Measurements from ENCODE around the gene COA7. TPM values are rescaled to one million over a fixed set of nuclear protein-coding genes. Genes with fewer than 3 reads are reported as not detected.
A peak's percentile ranks its signal among the peaks of the same experiment; 100 is the strongest.

Gene COA7
- total RNA-seq, 1 donor from 2014 or later, result 16.5 TPM

GRCh38 chr1:52667984-52668383 is 30.2 kb downstream of the COA7 start:
- Mint-ChIP-seq H3K9me3 (ENCODE audit: low read depth) (no peaks in the 10 kb centered on the region), H3K36me3 (ENCODE audit: insufficient read depth) (no peaks in the 10 kb centered on the region), H3K27me3 (no peaks in the 10 kb centered on the region), H3K4me1 (ENCODE audit: low read depth) (peaks cover 4% of the 10 kb centered on the region), H3K27ac (no peak overlapping the region), H3K4me3 (ENCODE audit: low read depth) (no peak overlapping the region)
- TF ChIP-seq CTCF (IDR thresholded peaks at IDR 0.05; ENCODE audit: unreplicated experiment), result no peak
- DNase-seq (ENCODE audit: low spot score, unreplicated experiment), result no peak

- no peak for TF ChIP-seq CTCF (IDR thresholded peaks at IDR 0.05; ENCODE audit: unreplicated experiment)
- H3K36me3 Mint-ChIP-seq (ENCODE audit: insufficient read depth), result no peaks in the 10 kb centered on the region
- H3K4me1 Mint-ChIP-seq (ENCODE audit: low read depth), result peaks cover 8% of the 10 kb centered on the region
- H3K9me3 Mint-ChIP-seq (ENCODE audit: low read depth), result no peaks in the 10 kb centered on the region
- no peaks in the 10 kb centered on the region for H3K27me3 Mint-ChIP-seq
- H3K27ac Mint-ChIP-seq, result no peak overlapping the region
- no peak overlapping the region for H3K4me3 Mint-ChIP-seq (ENCODE audit: low read depth)
- no peak for DNase-seq (ENCODE audit: low spot score, unreplicated experiment)
Observed at GRCh38 chr1:52667290-52667689, 30.9 kb downstream of the COA7 start.

- H3K27ac Mint-ChIP-seq, result no peak overlapping the region
Observed at GRCh38 chr1:52665006-52665941, 32.9 kb downstream of the COA7 start.

GRCh38 chr1:52663716-52664115 is 34.4 kb downstream of the COA7 start:
- Mint-ChIP-seq H3K36me3 (ENCODE audit: insufficient read depth) (no peaks in the 10 kb centered on the region), H3K4me3 (ENCODE audit: low read depth) (no peak overlapping the region), H3K4me1 (ENCODE audit: low read depth) (peaks cover 14% of the 10 kb centered on the region), H3K27me3 (no peaks in the 10 kb centered on the region), H3K9me3 (ENCODE audit: low read depth) (no peaks in the 10 kb centered on the region), H3K27ac (no peak overlapping the region)
- no peak for TF ChIP-seq CTCF (IDR thresholded peaks at IDR 0.05; ENCODE audit: unreplicated experiment)
- DNase-seq (ENCODE audit: low spot score, unreplicated experiment), result no peak

More at GRCh38 chr1:52665006-52665941, 32.9 kb downstream of the COA7 start:
- no peak for DNase-seq (ENCODE audit: low spot score, unreplicated experiment)
- Mint-ChIP-seq H3K9me3 (ENCODE audit: low read depth) (no peaks in the 10 kb centered on the region), H3K36me3 (ENCODE audit: insufficient read depth) (no peaks in the 10 kb centered on the region), H3K4me1 (ENCODE audit: low read depth) (peaks cover 14% of the 10 kb centered on the region), H3K4me3 (ENCODE audit: low read depth) (no peak overlapping the region), H3K27me3 (no peaks in the 10 kb centered on the region)
- no peak for TF ChIP-seq CTCF (IDR thresholded peaks at IDR 0.05; ENCODE audit: unreplicated experiment)

- no peaks in the 10 kb centered on the region for H3K9me3 Mint-ChIP-seq (ENCODE audit: low read depth)
- peak overlapping the region; percentile 69 for H3K27ac Mint-ChIP-seq
- H3K36me3 Mint-ChIP-seq (ENCODE audit: insufficient read depth), result no peaks in the 10 kb centered on the region
Observed at GRCh38 chr1:52662645-52663313, 35.4 kb downstream of the COA7 start.

More at GRCh38 chr1:52662645-52663313, 35.4 kb downstream of the COA7 start:
- no peak overlapping the region for H3K4me3 Mint-ChIP-seq (ENCODE audit: low read depth)
- H3K27me3 Mint-ChIP-seq, result no peaks in the 10 kb centered on the region
- H3K4me1 Mint-ChIP-seq (ENCODE audit: low read depth), result peaks cover 14% of the 10 kb centered on the region
- DNase-seq (ENCODE audit: low spot score, unreplicated experiment), result no peak
- TF ChIP-seq CTCF (IDR thresholded peaks at IDR 0.05; ENCODE audit: unreplicated experiment), result no peak
